Epithelial cell of esophagus (primary cell): Measurements from ENCODE around the gene IGHMBP2.
"Not testable (repeated sequence)": the region's sequence is repeated elsewhere in the genome, so short reads cannot be mapped to it uniquely, and the experiment has no call there.

Experiments
- DNase-seq: peaks from one replicate; pipeline ENCODE4 v3.0.0; 2010; ENCODE audit warnings: low read depth
- H3K4me3 ChIP-seq: 2 replicates; pipeline ENCODE4 v1.5.1; 2011; ENCODE audit warnings: mild to moderate bottlenecking, low read length, control low read depth
- TF ChIP-seq, protein P1 (sequence below): IDR thresholded peaks from 2 replicates; pipeline ENCODE4 v1.5.1; 2011; ENCODE audit warnings: low read depth, mild to moderate bottlenecking, low read length, control low read depth, inconsistent platforms; ENCODE audit not compliant: insufficient read depth; ENCODE audit errors: missing control alignments

The IGHMBP2 gene

DNA sequence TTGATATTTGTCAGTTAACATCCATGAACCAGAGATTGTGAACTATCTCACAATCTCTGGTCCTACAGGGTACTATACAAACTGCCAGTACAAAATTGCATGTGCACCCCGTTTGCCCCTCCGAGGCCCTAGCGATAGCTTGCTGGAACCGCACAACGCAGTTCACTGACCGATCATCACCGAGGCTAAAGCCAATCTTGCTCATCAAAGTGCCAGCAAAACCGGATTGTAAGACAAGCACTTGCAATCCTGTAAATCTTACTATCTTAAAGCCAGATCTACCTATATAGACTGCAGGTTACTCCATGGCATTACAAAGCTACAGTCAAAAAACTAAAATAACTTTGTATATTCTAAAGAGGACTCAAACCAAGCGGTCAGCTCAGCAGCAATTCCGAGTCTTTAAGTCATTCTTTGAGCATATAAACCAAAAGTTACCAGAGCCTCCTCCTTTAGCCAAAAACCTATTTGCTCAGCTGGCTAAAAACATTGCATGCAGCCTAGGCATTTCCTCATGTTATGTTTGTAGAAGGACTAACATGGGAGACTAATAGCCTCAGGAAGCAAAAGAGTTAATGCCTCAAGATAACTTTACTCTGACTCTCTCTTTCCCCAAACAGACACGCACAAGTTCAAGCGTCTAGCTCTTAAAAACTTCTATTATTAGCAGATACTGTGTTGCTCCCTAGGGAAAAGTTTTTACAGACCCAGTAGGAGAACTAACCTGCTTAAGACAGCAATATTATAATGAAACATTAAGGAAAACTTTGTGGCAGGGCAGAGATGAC lies 31.3 kb upstream of the IGHMBP2 start:
- DNase-seq = no peak
- no peak overlapping the region for H3K4me3 ChIP-seq
- TF ChIP-seq, protein P1, sequence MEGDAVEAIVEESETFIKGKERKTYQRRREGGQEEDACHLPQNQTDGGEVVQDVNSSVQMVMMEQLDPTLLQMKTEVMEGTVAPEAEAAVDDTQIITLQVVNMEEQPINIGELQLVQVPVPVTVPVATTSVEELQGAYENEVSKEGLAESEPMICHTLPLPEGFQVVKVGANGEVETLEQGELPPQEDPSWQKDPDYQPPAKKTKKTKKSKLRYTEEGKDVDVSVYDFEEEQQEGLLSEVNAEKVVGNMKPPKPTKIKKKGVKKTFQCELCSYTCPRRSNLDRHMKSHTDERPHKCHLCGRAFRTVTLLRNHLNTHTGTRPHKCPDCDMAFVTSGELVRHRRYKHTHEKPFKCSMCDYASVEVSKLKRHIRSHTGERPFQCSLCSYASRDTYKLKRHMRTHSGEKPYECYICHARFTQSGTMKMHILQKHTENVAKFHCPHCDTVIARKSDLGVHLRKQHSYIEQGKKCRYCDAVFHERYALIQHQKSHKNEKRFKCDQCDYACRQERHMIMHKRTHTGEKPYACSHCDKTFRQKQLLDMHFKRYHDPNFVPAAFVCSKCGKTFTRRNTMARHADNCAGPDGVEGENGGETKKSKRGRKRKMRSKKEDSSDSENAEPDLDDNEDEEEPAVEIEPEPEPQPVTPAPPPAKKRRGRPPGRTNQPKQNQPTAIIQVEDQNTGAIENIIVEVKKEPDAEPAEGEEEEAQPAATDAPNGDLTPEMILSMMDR = no peak

DNA sequence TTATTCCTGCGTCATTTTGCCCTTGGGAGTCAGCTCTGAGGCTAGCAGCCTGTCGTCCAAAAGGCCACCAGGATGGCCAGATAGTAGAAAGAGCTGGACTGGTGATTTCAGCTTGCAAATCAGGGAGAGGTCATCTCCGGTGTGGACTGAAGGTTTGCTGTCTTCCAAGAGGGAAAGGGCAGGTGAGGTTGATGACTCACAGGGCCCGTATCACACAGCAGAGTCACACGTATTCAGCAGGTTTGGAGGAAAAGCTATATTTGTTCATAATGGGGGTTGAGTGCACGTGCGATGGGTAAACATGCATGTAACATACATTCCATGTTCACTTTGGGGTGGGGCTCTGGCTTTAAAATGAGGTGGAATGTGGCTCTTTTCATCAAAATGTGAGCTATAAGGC lies 25.7 kb upstream of the IGHMBP2 start:
- no peak overlapping the region for H3K4me3 ChIP-seq
- peak; percentile 29 for DNase-seq
- TF ChIP-seq, protein P1 = no peak

DNA sequence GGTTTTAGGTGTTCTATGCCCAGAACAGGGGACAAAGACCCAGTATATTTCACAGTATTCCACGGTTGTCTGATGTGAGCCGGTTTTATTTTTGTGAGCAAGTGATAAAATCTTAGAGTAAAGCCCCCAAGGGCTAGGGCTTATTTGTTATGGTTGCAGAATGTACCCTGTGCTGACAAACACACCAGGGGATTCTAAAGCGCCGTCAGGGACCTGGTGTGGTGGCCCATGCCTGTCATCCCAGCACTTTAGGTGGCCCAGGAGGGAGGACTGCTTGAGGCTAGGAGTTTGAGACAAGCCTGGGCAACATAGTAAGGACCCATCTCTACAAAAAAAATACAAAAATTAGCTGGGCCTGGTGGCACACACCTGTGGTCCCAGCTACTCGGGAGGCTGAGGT lies 22.8 kb upstream of the IGHMBP2 start:
- TF ChIP-seq, protein P1 = no peak
- no peak overlapping the region for H3K4me3 ChIP-seq
- no peak for DNase-seq

DNA sequence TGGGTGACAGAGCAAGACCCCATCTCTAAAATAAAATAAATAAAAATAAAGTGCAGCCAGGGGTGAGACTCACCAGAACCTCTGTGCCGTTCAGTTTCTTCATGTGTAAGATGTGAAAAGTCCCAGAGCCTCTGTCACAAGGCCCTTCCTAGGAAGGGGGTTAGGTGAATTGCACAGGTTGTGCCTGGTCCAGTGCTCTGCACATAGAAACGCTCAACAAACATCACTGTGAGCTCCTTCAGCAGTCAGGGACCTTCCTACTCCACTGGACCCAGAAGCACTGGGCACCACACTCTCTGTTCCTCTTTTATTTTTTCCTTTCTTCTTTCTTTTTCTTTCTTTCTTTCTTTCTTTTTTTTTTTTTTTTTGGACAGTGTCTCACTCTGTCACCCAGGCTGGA lies 22.4 kb upstream of the IGHMBP2 start:
- H3K4me3 ChIP-seq = no peak overlapping the region
- no peak for DNase-seq
- TF ChIP-seq, protein P1 = no peak

DNA sequence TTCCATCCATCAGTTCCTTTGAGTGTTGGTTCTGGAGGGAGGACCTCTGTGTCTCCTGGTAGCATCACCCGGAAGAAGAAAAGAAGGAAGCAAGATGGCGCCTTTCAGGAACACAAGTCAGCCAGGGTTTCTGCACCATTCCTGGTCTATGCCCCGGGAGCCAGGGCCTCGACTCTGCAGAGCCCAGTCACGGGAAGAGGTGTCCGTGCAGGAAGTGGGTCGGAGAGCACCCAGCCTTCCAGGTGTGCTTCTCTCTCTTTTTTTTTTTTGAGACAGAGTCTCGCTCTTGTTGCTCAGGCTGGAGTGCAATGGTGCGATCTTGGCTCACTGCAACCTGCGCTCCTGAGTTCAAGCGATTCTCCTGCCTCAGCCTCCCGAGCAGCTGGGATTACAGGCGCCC lies 21.3 kb upstream of the IGHMBP2 start:
- TF ChIP-seq, protein P1 = no peak

DNA sequence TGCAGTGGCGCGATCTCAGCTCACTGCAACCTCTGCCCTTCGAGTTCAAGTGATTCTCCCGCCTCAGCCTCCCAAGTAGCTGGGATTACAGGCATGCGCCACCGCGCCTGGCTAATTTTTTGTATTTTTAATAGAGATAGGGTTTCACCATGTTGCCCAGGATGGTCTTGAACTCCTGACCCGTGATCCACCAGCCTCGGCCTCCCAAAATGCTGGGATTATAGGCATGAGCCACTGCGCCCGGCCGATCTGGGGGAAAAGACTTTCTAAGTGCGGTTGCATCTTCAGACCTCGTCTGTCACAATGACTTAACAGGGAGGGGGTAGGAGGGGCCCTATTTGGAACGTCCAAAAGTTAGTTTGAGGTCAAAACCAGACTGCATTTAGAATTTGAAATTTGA lies 18.9 kb upstream of the IGHMBP2 start:
- H3K4me3 ChIP-seq, DNase-seq: not testable (repeated sequence)

More for the DNA sequence above, 21.3 kb upstream of the IGHMBP2 start:
- no peak overlapping the region for H3K4me3 ChIP-seq
- DNase-seq = no peak

DNA sequence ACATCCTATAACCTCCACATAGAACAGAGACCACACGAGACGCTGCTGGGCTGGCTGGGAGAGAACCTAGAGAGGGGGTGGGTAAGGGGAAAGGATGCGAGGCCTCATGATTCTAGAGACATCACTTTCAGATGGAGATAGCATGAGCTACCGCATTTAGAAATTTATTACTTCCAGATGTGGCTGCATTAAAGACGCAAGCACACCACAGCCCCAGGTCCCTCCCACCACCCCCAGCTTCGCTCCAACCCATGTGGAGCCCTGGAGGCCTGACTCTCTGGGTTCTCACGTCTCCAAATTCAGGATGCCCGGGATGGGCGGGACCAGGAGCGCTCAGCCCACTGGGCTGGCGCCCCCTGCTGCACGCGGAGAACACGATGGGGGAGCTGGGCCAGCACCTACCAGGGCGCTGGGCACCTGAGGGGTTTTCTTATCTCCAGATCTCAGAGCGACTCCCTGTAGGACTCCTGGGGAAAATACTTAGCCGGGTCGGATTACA lies 13.7 kb upstream of the IGHMBP2 start:
- DNase-seq = peak; percentile 17
- H3K4me3 ChIP-seq = no peak overlapping the region
- TF ChIP-seq, protein P1 = peak; percentile 30
